Glutamatergic neuron (in vitro differentiated cells): ENCODE results near the gene PA2G4. TPM values are rescaled to one million over a fixed set of nuclear protein-coding genes. Genes with fewer than 3 reads are reported as not detected.

ENCODE experiments used
- DNase-seq: peaks from one replicate; pipeline ENCODE4 v3.0.0; 2022
- H3K27ac Mint-ChIP-seq: one replicate; pipeline ENCODE4 v1.8.0; 2020; ENCODE audit warnings: mild to moderate bottlenecking, mixed read lengths, inconsistent platforms; ENCODE audit not compliant: unreplicated experiment
- H3K27me3 Mint-ChIP-seq: one replicate; pipeline ENCODE4 v1.8.0; 2020; ENCODE audit warnings: mild to moderate bottlenecking, moderate library complexity, mixed read lengths, inconsistent platforms; ENCODE audit not compliant: unreplicated experiment
- H3K36me3 Mint-ChIP-seq: one replicate; pipeline ENCODE4 v1.8.0; 2020; ENCODE audit warnings: mild to moderate bottlenecking, mixed read lengths, inconsistent platforms; ENCODE audit not compliant: unreplicated experiment
- H3K4me1 Mint-ChIP-seq: one replicate; pipeline ENCODE4 v1.8.0; 2020; ENCODE audit warnings: mild to moderate bottlenecking, low read depth, mixed read lengths, inconsistent platforms; ENCODE audit not compliant: unreplicated experiment
- H3K4me3 Mint-ChIP-seq: one replicate; pipeline ENCODE4 v1.8.0; 2020; ENCODE audit warnings: mild to moderate bottlenecking, mixed read lengths, inconsistent platforms; ENCODE audit not compliant: unreplicated experiment
- H3K9me3 Mint-ChIP-seq: one replicate; pipeline ENCODE4 v1.8.0; 2020; ENCODE audit warnings: mild to moderate bottlenecking, moderate library complexity, mixed read lengths, inconsistent platforms; ENCODE audit not compliant: unreplicated experiment
- total RNA-seq: library from RNA; stranded (reverse); fragmentation: NEBNext Ultra II Directional; extraction: Animal tissue kit (Norgen Biotek cat#: 25700); gene quantifications from one replicate; pipeline ENCODE4 v1.2.1, GENCODE V29; 2021; ENCODE audit not compliant: unreplicated experiment
- TF ChIP-seq, protein P1 (sequence below): fragments of 200-600 bp; sonication (generic); IDR thresholded peaks from one replicate; pipeline ENCODE4 v1.5.0; 2021; ENCODE audit not compliant: partially characterized antibody, unreplicated experiment

Gene PA2G4
- total RNA-seq, 1 donor from 2014 or later: 86.5 TPM

DNA sequence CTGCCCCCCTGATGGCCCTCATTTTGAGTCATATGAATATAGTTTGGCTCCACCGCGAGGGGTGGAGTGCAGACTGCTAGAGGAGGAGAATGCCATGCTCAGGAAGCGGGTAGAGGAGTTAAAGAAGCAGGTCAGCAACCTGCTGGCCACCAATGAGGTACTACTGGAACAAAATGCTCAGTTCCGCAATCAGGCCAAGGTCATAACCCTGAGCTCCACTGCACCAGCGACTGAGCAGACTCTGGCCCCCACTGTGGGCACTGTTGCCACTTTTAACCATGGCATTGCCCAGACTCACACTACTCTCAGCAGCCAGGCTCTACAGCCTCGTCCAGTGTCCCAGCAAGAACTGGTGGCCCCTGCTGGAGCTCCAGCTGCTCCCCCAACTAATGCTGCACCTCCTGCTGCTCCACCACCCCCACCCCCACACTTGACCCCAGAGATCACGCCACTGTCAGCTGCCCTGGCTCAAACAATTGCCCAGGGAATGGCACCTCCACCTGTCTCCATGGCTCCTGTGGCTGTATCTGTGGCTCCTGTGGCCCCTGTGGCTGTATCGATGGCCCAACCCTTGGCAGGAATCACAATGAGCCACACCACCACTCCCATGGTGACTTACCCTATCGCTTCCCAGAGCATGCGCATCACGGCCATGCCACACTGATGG is 17.0 kb downstream of the PA2G4 start:
- Mint-ChIP-seq H3K9me3 (peaks cover 15% of the 10 kb centered on the region), H3K27me3 (peaks cover 13% of the 10 kb centered on the region), H3K36me3 (no peaks in the 10 kb centered on the region), H3K4me1 (peaks cover 18% of the 10 kb centered on the region), H3K4me3 (no peak overlapping the region), H3K27ac (no peak overlapping the region)
- no peak for DNase-seq
- TF ChIP-seq, protein P1, sequence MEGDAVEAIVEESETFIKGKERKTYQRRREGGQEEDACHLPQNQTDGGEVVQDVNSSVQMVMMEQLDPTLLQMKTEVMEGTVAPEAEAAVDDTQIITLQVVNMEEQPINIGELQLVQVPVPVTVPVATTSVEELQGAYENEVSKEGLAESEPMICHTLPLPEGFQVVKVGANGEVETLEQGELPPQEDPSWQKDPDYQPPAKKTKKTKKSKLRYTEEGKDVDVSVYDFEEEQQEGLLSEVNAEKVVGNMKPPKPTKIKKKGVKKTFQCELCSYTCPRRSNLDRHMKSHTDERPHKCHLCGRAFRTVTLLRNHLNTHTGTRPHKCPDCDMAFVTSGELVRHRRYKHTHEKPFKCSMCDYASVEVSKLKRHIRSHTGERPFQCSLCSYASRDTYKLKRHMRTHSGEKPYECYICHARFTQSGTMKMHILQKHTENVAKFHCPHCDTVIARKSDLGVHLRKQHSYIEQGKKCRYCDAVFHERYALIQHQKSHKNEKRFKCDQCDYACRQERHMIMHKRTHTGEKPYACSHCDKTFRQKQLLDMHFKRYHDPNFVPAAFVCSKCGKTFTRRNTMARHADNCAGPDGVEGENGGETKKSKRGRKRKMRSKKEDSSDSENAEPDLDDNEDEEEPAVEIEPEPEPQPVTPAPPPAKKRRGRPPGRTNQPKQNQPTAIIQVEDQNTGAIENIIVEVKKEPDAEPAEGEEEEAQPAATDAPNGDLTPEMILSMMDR: no peak

- peaks cover 25% of the 10 kb centered on the region for H3K4me1 Mint-ChIP-seq
- no peak for DNase-seq
- H3K27ac Mint-ChIP-seq: no peak overlapping the region
- H3K4me3 Mint-ChIP-seq: no peak overlapping the region
- TF ChIP-seq, protein P1: no peak
- peaks cover 11% of the 10 kb centered on the region for H3K27me3 Mint-ChIP-seq
- H3K36me3 Mint-ChIP-seq: no peaks in the 10 kb centered on the region
- peaks cover 11% of the 10 kb centered on the region for H3K9me3 Mint-ChIP-seq
Observed at GRCh38 chr12:56122637-56123036, 18.3 kb downstream of the PA2G4 start.

DNA sequence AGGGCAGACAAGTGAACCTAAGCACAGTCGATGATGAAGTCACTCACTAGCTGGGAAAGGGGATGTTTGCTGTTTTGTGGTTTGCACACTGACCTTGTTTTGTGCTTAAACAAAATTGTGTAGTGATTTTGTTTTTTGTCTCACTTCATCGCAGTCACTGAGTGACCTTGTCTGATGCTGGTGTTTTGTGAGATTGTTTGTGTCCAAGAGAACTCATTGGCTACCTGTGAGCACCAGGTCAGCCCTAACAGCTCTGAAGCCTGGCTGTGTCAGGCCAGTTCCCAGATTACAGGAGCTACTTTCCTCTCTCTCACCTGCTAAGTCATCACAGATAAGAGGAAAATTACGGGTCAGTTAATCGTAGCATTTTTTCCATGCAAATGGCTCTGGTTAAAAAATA is 19.8 kb downstream of the PA2G4 start:
- peak overlapping the region; percentile 7 for H3K4me3 Mint-ChIP-seq
- TF ChIP-seq, protein P1: no peak
- H3K27me3 Mint-ChIP-seq: peaks cover 13% of the 10 kb centered on the region
- H3K9me3 Mint-ChIP-seq: peaks cover 14% of the 10 kb centered on the region
- peaks cover 15% of the 10 kb centered on the region for H3K4me1 Mint-ChIP-seq
- no peak overlapping the region for H3K27ac Mint-ChIP-seq
- no peaks in the 10 kb centered on the region for H3K36me3 Mint-ChIP-seq
- DNase-seq: no peak

- TF ChIP-seq, protein P1: no peak
- H3K27me3 Mint-ChIP-seq: peaks cover 13% of the 10 kb centered on the region
- peaks cover 12% of the 10 kb centered on the region for H3K9me3 Mint-ChIP-seq
- peak overlapping the region; percentile 58 for H3K4me3 Mint-ChIP-seq
- no peaks in the 10 kb centered on the region for H3K36me3 Mint-ChIP-seq
- peak overlapping the region; percentile 57 for H3K27ac Mint-ChIP-seq
- DNase-seq: no peak
- peaks cover 15% of the 10 kb centered on the region for H3K4me1 Mint-ChIP-seq
Observed at GRCh38 chr12:56126732-56127239, 22.4 kb downstream of the PA2G4 start.

GRCh38 chr12:56127485-56127887 is 23.1 kb downstream of the PA2G4 start:
- H3K27ac Mint-ChIP-seq: peak overlapping the region; percentile 95
- peak overlapping the region; percentile 99 for H3K4me3 Mint-ChIP-seq
- no peaks in the 10 kb centered on the region for H3K36me3 Mint-ChIP-seq
- peaks cover 14% of the 10 kb centered on the region for H3K27me3 Mint-ChIP-seq
- no peak for DNase-seq
- H3K4me1 Mint-ChIP-seq: peaks cover 15% of the 10 kb centered on the region
- TF ChIP-seq, protein P1: no peak
- H3K9me3 Mint-ChIP-seq: peaks cover 12% of the 10 kb centered on the region
